Caco-2 (cell line): ENCODE results near the gene PALM. TPM values are rescaled to one million over a fixed set of nuclear protein-coding genes. Genes with fewer than 3 reads are reported as not detected.

ENCODE experiments used
- BruUV-seq: library from RNA; stranded (reverse); fragments of 400-500 nt; replicated peaks from 2 replicates; lab custom pipeline; 2021; lab: Mats Ljungman, UMichigan
- CTCF ChIA-PET: fragments of 300-600 bp; sonication (Branson Sonifier 250); formaldehyde crosslinking; loops from one replicate; lab custom pipeline; 2022; ENCODE audit warnings: antibody characterized with exemption; lab: Charles Lee
- POLR2A ChIA-PET: fragments of 300-600 bp; sonication (Branson Sonifier 250); formaldehyde crosslinking; loops from one replicate; lab custom pipeline; 2022; ENCODE audit warnings: antibody characterized with exemption; lab: Charles Lee
- DNase-seq, 2 experiments: peaks; one replicate each; pipeline versions ENCODE4 v3.0.0 to v3.0.0-alpha.2; 2020 to 2022
- H3K27me3 ChIP-seq: replicated peaks from 2 replicates; pipeline ENCODE4 v1.6.0; 2011; ENCODE audit warnings: low read length; ENCODE audit not compliant: control insufficient read depth, insufficient read depth
- H3K36me3 ChIP-seq: 2 replicates; pipeline ENCODE4 v1.5.1; 2011; ENCODE audit warnings: low read length; ENCODE audit not compliant: control insufficient read depth, insufficient read depth
- H3K4me1 ChIP-seq: fragments of 250-450 bp; sonication (Bioruptor Pico); 2 replicates; pipeline ENCODE4 v1.5.1; 2020; ENCODE audit warnings: mild to moderate bottlenecking
- H3K4me3 ChIP-seq: 2 replicates; pipeline ENCODE4 v1.5.1; 2011; ENCODE audit warnings: low read depth, mild to moderate bottlenecking, control low read depth, low read length
- H3K9me3 ChIP-seq: fragments of 250-450 bp; sonication (Bioruptor Pico); 2 replicates; pipeline ENCODE4 v1.5.1; 2020; ENCODE audit warnings: mild to moderate bottlenecking, moderate library complexity
- H3K27ac Mint-ChIP-seq: one replicate; pipeline ENCODE4 v1.8.0; 2022; ENCODE audit warnings: mixed read lengths; ENCODE audit not compliant: unreplicated experiment
- H3K27me3 Mint-ChIP-seq: one replicate; pipeline ENCODE4 v1.8.0; 2022; ENCODE audit warnings: mixed read lengths; ENCODE audit not compliant: insufficient read depth, unreplicated experiment
- H3K36me3 Mint-ChIP-seq: one replicate; pipeline ENCODE4 v1.8.0; 2022; ENCODE audit warnings: mild to moderate bottlenecking, mixed read lengths; ENCODE audit not compliant: insufficient read depth, unreplicated experiment
- H3K4me1 Mint-ChIP-seq: one replicate; pipeline ENCODE4 v1.8.0; 2022; ENCODE audit warnings: low read depth, mixed read lengths; ENCODE audit not compliant: unreplicated experiment
- H3K4me3 Mint-ChIP-seq: one replicate; pipeline ENCODE4 v1.8.0; 2022; ENCODE audit warnings: mild to moderate bottlenecking, moderate library complexity, mixed read lengths; ENCODE audit not compliant: unreplicated experiment
- H3K9me3 Mint-ChIP-seq: one replicate; pipeline ENCODE4 v1.8.0; 2022; ENCODE audit warnings: mixed read lengths; ENCODE audit not compliant: unreplicated experiment
- CTCF ChIP-seq, 2 experiments: fragments of 200-600 bp in 1 of 2; IDR thresholded peaks; 1 replicate in 1 of 2; 2 replicates in 1 of 2; pipeline versions ENCODE4 v1.5.1 to v1.8.0; 2011 to 2022; ENCODE audit warnings: antibody characterized with exemption in 1 of 2, control low read depth in 1 of 2, inconsistent platforms in 1 of 2, low read depth in 1 of 2, low read length in 1 of 2, mild to moderate bottlenecking in 1 of 2, moderate library complexity in 1 of 2; ENCODE audit not compliant: insufficient read depth in 1 of 2, severe bottlenecking in 1 of 2, unreplicated experiment in 1 of 2
- intact Hi-C: fragments of 100-400 bp; cut with micrococcal nuclease; formaldehyde crosslinking; loops from one replicate; pipeline ENCODE4 v1.10.0; 2022; ENCODE audit not compliant: unreplicated experiment
- total RNA-seq: library from RNA; stranded (reverse); gene quantifications from 2 replicates; pipeline ENCODE4 v1.2.3, GENCODE V29; 2022

Gene PALM
- total RNA-seq, 1 experiment from 2014 or later, result 16.1 TPM

GRCh38 chr19:686589-687297 is 22.0 kb upstream of the PALM start:
- no peaks in the 10 kb centered on the region for H3K9me3 Mint-ChIP-seq
- H3K27me3 Mint-ChIP-seq, result no peaks in the 10 kb centered on the region
- no peak overlapping the region for H3K4me3 ChIP-seq
- no TSS peak for BruUV-seq
- H3K36me3 ChIP-seq, result no peaks in the 10 kb centered on the region
- H3K27ac Mint-ChIP-seq, result no peak overlapping the region
- CTCF ChIA-PET, result no interaction called here
- no peak overlapping the region for H3K4me3 Mint-ChIP-seq
- intact Hi-C loops, result no loop called here
- H3K4me1 Mint-ChIP-seq, result peaks cover 5% of the 10 kb centered on the region
- no peaks in the 10 kb centered on the region for H3K4me1 ChIP-seq
- no peak for TF ChIP-seq CTCF (IDR thresholded peaks at IDR 0.05; ENCODE audit: insufficient read depth in 1 of 2, low read depth in 1 of 2, low read length in 1 of 2, severe bottlenecking in 1 of 2, unreplicated experiment in 1 of 2)
- no peaks in the 10 kb centered on the region for H3K27me3 ChIP-seq
- H3K9me3 ChIP-seq, result no peaks in the 10 kb centered on the region
- POLR2A ChIA-PET, result no interaction called here
- DNase-seq, result no peak
- H3K36me3 Mint-ChIP-seq, result peaks cover 20% of the 10 kb centered on the region

- H3K27ac Mint-ChIP-seq, result no peak overlapping the region
- TF ChIP-seq CTCF (IDR thresholded peaks at IDR 0.05; ENCODE audit: insufficient read depth in 1 of 2, low read depth in 1 of 2, low read length in 1 of 2, severe bottlenecking in 1 of 2, unreplicated experiment in 1 of 2), result no peak
- POLR2A ChIA-PET, result no interaction called here
Observed at GRCh38 chr19:687569-688166, 21.1 kb upstream of the PALM start.

GRCh38 chr19:688214-688613 is 20.5 kb upstream of the PALM start:
- intact Hi-C loops, result no loop called here
- Mint-ChIP-seq H3K4me3 (no peak overlapping the region), H3K4me1 (peaks cover 5% of the 10 kb centered on the region), H3K9me3 (no peaks in the 10 kb centered on the region), H3K36me3 (peaks cover 8% of the 10 kb centered on the region), H3K27ac (no peak overlapping the region), H3K27me3 (no peaks in the 10 kb centered on the region)
- no peak for TF ChIP-seq CTCF (IDR thresholded peaks at IDR 0.05; ENCODE audit: insufficient read depth in 1 of 2, low read depth in 1 of 2, low read length in 1 of 2, severe bottlenecking in 1 of 2, unreplicated experiment in 1 of 2)
- Histone ChIP-seq H3K4me3 (no peak overlapping the region), H3K9me3 (no peaks in the 10 kb centered on the region), H3K4me1 (no peaks in the 10 kb centered on the region), H3K27me3 (no peaks in the 10 kb centered on the region), H3K36me3 (no peaks in the 10 kb centered on the region)
- DNase-seq, result no peak
- BruUV-seq, result no TSS peak
- POLR2A ChIA-PET, result no interaction called here
- CTCF ChIA-PET, result no interaction called here

More at GRCh38 chr19:687569-688166, 21.1 kb upstream of the PALM start:
- BruUV-seq, result no TSS peak
- Histone ChIP-seq H3K4me3 (no peak overlapping the region), H3K4me1 (no peaks in the 10 kb centered on the region), H3K27me3 (no peaks in the 10 kb centered on the region), H3K36me3 (no peaks in the 10 kb centered on the region), H3K9me3 (no peaks in the 10 kb centered on the region)
- intact Hi-C loops, result no loop called here
- Mint-ChIP-seq H3K27me3 (no peaks in the 10 kb centered on the region), H3K9me3 (no peaks in the 10 kb centered on the region), H3K36me3 (peaks cover 14% of the 10 kb centered on the region), H3K4me1 (peaks cover 5% of the 10 kb centered on the region), H3K4me3 (no peak overlapping the region)
- CTCF ChIA-PET, result no interaction called here
- DNase-seq, result no peak
